Activated B cell treated with CpG ODN at 0.5 μM for 24 hours (primary cell): ENCODE results near the gene NRAP. TPM values are rescaled to one million over a fixed set of nuclear protein-coding genes. Genes with fewer than 3 reads are reported as not detected.

ENCODE experiments used
- ATAC-seq: fragments of 200-7000 bp; cut with Tn5 transposase; one replicate; pipeline ENCODE4 v1.10.0; 2021; ENCODE audit warnings: low read depth, mild to moderate bottlenecking, moderate library complexity
- CTCF ChIA-PET: fragments of 350-600 bp; sonication (Branson Sonifier 250); formaldehyde crosslinking; loops from one replicate; lab custom pipeline; 2021; ENCODE audit warnings: antibody characterized with exemption; lab: Charles Lee
- POLR2A ChIA-PET: fragments of 350-600 bp; sonication (Branson Sonifier 250); formaldehyde crosslinking; loops from one replicate; lab custom pipeline; 2021; ENCODE audit warnings: antibody characterized with exemption; lab: Charles Lee
- DNase-seq: peaks from one replicate; pipeline ENCODE4 v3.0.0; 2022
- H3K27ac Mint-ChIP-seq: one replicate; pipeline ENCODE4 v1.8.0; 2020; ENCODE audit warnings: mixed read lengths
- H3K27me3 Mint-ChIP-seq: one replicate; pipeline ENCODE4 v1.8.0; 2021; ENCODE audit warnings: mixed read lengths
- H3K36me3 Mint-ChIP-seq: one replicate; pipeline ENCODE4 v1.8.0; 2021; ENCODE audit warnings: low read depth, mixed read lengths
- H3K4me1 Mint-ChIP-seq: one replicate; pipeline ENCODE4 v1.8.0; 2021; ENCODE audit warnings: mixed read lengths
- H3K4me3 Mint-ChIP-seq: one replicate; pipeline ENCODE4 v1.8.0; 2020; ENCODE audit warnings: mild to moderate bottlenecking, mixed read lengths
- H3K9me3 Mint-ChIP-seq: one replicate; pipeline ENCODE4 v1.8.0; 2020; ENCODE audit warnings: mixed read lengths
- intact Hi-C: fragments of 100-400 bp; cut with micrococcal nuclease; formaldehyde crosslinking; loops from one replicate; pipeline ENCODE4 v1.15.1; 2024
- total RNA-seq: library from RNA; stranded (reverse); gene quantifications from 2 replicates; pipeline ENCODE4 v1.2.3, GENCODE V29; 2022
- TF ChIP-seq, protein P1 (sequence below): fragments of 200-600 bp; IDR thresholded peaks from one replicate; pipeline ENCODE4 v1.8.0; 2022; ENCODE audit warnings: antibody characterized with exemption, mild to moderate bottlenecking

Gene NRAP
- total RNA-seq, 1 donor from 2014 or later: not detected

- no peaks in the 10 kb centered on the region for H3K4me1 Mint-ChIP-seq
Measured at GRCh38 chr10:113554214-113554613, 109.6 kb downstream of the NRAP start.

GRCh38 chr10:113553149-113553548 is 110.7 kb downstream of the NRAP start:
- CTCF ChIA-PET: no interaction called here
- H3K36me3 Mint-ChIP-seq: no peaks in the 10 kb centered on the region

More at GRCh38 chr10:113554214-113554613, 109.6 kb downstream of the NRAP start:
- no peaks in the 10 kb centered on the region for H3K9me3 Mint-ChIP-seq
- no peaks in the 10 kb centered on the region for H3K36me3 Mint-ChIP-seq
- H3K4me3 Mint-ChIP-seq: no peak overlapping the region
- peaks cover 15% of the 10 kb centered on the region for H3K27me3 Mint-ChIP-seq
- ATAC-seq: no peak
- TF ChIP-seq, protein P1, sequence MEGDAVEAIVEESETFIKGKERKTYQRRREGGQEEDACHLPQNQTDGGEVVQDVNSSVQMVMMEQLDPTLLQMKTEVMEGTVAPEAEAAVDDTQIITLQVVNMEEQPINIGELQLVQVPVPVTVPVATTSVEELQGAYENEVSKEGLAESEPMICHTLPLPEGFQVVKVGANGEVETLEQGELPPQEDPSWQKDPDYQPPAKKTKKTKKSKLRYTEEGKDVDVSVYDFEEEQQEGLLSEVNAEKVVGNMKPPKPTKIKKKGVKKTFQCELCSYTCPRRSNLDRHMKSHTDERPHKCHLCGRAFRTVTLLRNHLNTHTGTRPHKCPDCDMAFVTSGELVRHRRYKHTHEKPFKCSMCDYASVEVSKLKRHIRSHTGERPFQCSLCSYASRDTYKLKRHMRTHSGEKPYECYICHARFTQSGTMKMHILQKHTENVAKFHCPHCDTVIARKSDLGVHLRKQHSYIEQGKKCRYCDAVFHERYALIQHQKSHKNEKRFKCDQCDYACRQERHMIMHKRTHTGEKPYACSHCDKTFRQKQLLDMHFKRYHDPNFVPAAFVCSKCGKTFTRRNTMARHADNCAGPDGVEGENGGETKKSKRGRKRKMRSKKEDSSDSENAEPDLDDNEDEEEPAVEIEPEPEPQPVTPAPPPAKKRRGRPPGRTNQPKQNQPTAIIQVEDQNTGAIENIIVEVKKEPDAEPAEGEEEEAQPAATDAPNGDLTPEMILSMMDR: no peak
- DNase-seq: no peak
- CTCF ChIA-PET: no interaction called here
- POLR2A ChIA-PET: no interaction called here
- intact Hi-C loops: no loop called here
- H3K27ac Mint-ChIP-seq: no peak overlapping the region

DNA sequence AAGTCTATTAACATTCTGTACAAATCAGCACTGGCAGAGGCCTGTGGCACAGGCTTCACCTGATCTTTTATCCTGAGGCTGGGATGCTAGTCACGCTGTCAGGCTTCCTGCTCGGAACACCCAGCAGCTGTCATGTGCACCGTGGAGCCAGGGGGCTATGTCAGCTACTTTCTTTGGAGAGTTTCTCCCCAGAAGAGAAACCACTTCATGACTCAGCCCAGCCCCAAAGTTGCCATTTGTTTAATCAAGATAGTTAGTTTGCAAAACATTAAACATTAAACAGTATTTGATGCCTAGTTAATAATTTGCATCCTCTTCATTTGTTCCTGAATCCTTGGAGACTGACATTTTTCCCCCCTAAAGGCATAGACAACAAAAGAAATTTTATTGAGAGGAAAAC is 111.1 kb downstream of the NRAP start, which contains the start of gene HABP2:
HABP2 (plus strand) TSS at position 353 of the 400 bp plus-strand sequence. CDS start 69 bp downstream, outside the sequence.
- ATAC-seq (no peak), DNase-seq (no peak)
- TF ChIP-seq, protein P1: no peak
- no peaks in the 10 kb centered on the region for H3K4me1 Mint-ChIP-seq
- H3K27me3 Mint-ChIP-seq: peaks cover 8% of the 10 kb centered on the region
- CTCF ChIA-PET: no interaction called here
- H3K36me3 Mint-ChIP-seq: no peaks in the 10 kb centered on the region
- intact Hi-C loops: no loop called here
- H3K9me3 Mint-ChIP-seq: no peaks in the 10 kb centered on the region
- H3K4me3 Mint-ChIP-seq: no peak within 1 kb of the TSS
- H3K27ac Mint-ChIP-seq: no peak within 1 kb of the TSS
- POLR2A ChIA-PET: interaction anchor here (0.6 kb wide), 1 partner anchor 27 kb away, joined by 4 read pairs; no protein-coding TSS in a partner anchor

More at GRCh38 chr10:113553149-113553548, 110.7 kb downstream of the NRAP start:
- no peak overlapping the region for H3K4me3 Mint-ChIP-seq
- no peak overlapping the region for H3K27ac Mint-ChIP-seq
- ATAC-seq (no peak), DNase-seq (no peak)
- POLR2A ChIA-PET: interaction anchor here (0.6 kb wide), 1 partner anchor 27 kb away, joined by 4 read pairs; no protein-coding TSS in a partner anchor
- no peaks in the 10 kb centered on the region for H3K4me1 Mint-ChIP-seq
- H3K9me3 Mint-ChIP-seq: no peaks in the 10 kb centered on the region
- TF ChIP-seq, protein P1: no peak
- peaks cover 12% of the 10 kb centered on the region for H3K27me3 Mint-ChIP-seq
- intact Hi-C loops: no loop called here

- Mint-ChIP-seq H3K4me1 (no peaks in the 10 kb centered on the region), H3K27me3 (peaks cover 5% of the 10 kb centered on the region), H3K36me3 (no peaks in the 10 kb centered on the region), H3K27ac (no peak overlapping the region), H3K4me3 (no peak overlapping the region), H3K9me3 (no peaks in the 10 kb centered on the region)
- no peak for DNase-seq
- CTCF ChIA-PET: no interaction called here
- POLR2A ChIA-PET: no interaction called here
- no peak for ATAC-seq
- TF ChIP-seq, protein P1: no peak
- intact Hi-C loops: no loop called here
Measured at GRCh38 chr10:113552014-113552413, 111.8 kb downstream of the NRAP start.

DNA sequence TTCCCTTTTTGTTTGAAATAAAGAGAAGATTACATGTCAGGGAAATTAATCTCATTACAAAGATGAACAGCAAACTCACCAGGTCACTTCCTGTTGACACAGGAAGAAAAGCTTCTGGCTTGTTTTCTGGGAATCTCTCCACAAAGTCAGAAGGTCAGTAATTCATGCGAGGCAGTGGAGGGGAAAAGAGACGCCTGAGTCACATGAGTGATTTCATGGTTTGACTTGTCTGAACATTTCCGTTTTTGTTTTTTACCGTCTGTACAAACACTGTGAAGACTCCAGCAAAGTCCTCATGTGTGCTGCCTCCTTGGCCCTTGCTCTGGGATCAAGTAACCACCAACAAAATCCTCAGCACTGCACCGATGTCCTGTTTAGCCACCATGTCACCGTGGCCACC is 113.5 kb downstream of the NRAP start:
- Mint-ChIP-seq H3K4me1 (no peaks in the 10 kb centered on the region), H3K27ac (no peak overlapping the region), H3K4me3 (no peak overlapping the region), H3K36me3 (no peaks in the 10 kb centered on the region), H3K27me3 (peaks cover 3% of the 10 kb centered on the region), H3K9me3 (no peaks in the 10 kb centered on the region)
- CTCF ChIA-PET: no interaction called here
- intact Hi-C loops: no loop called here
- DNase-seq (no peak), ATAC-seq (no peak)
- POLR2A ChIA-PET: no interaction called here
- TF ChIP-seq, protein P1: no peak
